Measurements from ENCODE around the gene AMZ1. TPM values are rescaled to one million over a fixed set of nuclear protein-coding genes. Genes with fewer than 3 reads are reported as not detected.
"Not testable (repeated sequence)": the region's sequence is repeated elsewhere in the genome, so short reads cannot be mapped to it uniquely, and the experiment has no call there.

AMZ1 gene
- total and polyA plus RNA-seq, 8 donors = under 0.01 to 1.4 (median 0.45) TPM; not detected in 5

GRCh38 chr7:2720024-2720423, 32.0 kb downstream of the AMZ1 start:
- Histone ChIP-seq H3K27ac (no peak overlapping the region), H3K27me3 (no peaks in the 10 kb centered on the region), H3K9me3 (no peaks in the 10 kb centered on the region), H3K4me3 (no peak overlapping the region), H3K36me3 (peaks cover 0 to 55% (median 40%) of the 10 kb centered on the region in 4 donors), H3K4me1 (peaks cover 18 to 30% (median 24%) of the 10 kb centered on the region in 4 donors)
- no peak for DNase-seq
- intact Hi-C loops (cut with DNase I; ENCODE audit: low total_unique reads) = no loop called here
- TF ChIP-seq POLR2AphosphoS5 (IDR thresholded peaks at IDR 0.05) (no peak), POLR2A (IDR thresholded peaks at IDR 0.05) (no peak), CTCF (IDR thresholded peaks at IDR 0.05) (no peak), EP300 (IDR thresholded peaks at IDR 0.05) (no peak)
- WGBS, 5 donors = 90 to 94% (median 92%) methylated on average over 16 of the region's 16 CpGs

- TF ChIP-seq POLR2A (IDR thresholded peaks at IDR 0.05) (no peak), CTCF (IDR thresholded peaks at IDR 0.05) (no peak), EP300 (IDR thresholded peaks at IDR 0.05) (no peak), POLR2AphosphoS5 (IDR thresholded peaks at IDR 0.05) (no peak)
- intact Hi-C loops (cut with DNase I; ENCODE audit: low total_unique reads) = no loop called here
- no peak for DNase-seq
- H3K27ac ChIP-seq = no peak overlapping the region
- H3K36me3 ChIP-seq = peaks cover 4 to 72% (median 58%) of the 10 kb centered on the region in 4 donors
- H3K4me1 ChIP-seq = peaks cover 12 to 16% (median 15%) of the 10 kb centered on the region in 4 donors
- no peak overlapping the region for H3K4me3 ChIP-seq
- 95 to 97% (median 97%) methylated on average over 19 of the region's 19 CpGs for WGBS, 5 donors
- H3K9me3 ChIP-seq = no peaks in the 10 kb centered on the region
- H3K27me3 ChIP-seq = no peaks in the 10 kb centered on the region
Observed at GRCh38 chr7:2721842-2722241, 33.8 kb downstream of the AMZ1 start.

GRCh38 chr7:2722591-2722990, 34.6 kb downstream of the AMZ1 start:
- intact Hi-C loops (cut with DNase I; ENCODE audit: low total_unique reads) = no loop called here
- TF ChIP-seq CTCF (IDR thresholded peaks at IDR 0.05) (no peak), POLR2A (IDR thresholded peaks at IDR 0.05) (no peak), POLR2AphosphoS5 (IDR thresholded peaks at IDR 0.05) (no peak), EP300 (IDR thresholded peaks at IDR 0.05) (no peak)
- H3K36me3 ChIP-seq = peaks cover 5 to 78% (median 60%) of the 10 kb centered on the region in 4 donors
- no peaks in the 10 kb centered on the region for H3K27me3 ChIP-seq
- no peaks in the 10 kb centered on the region for H3K9me3 ChIP-seq
- no peak for DNase-seq
- no peak overlapping the region for H3K27ac ChIP-seq
- no peak overlapping the region for H3K4me3 ChIP-seq
- peaks cover 6 to 10% (median 8%) of the 10 kb centered on the region in 4 donors for H3K4me1 ChIP-seq
- WGBS, 5 donors = 92 to 97% (median 94%) methylated on average over 4 of the region's 4 CpGs

- Histone ChIP-seq H3K4me3 (no peak overlapping the region), H3K27ac (no peak overlapping the region), H3K27me3 (no peaks in the 10 kb centered on the region), H3K9me3 (no peaks in the 10 kb centered on the region), H3K36me3 (peaks cover 5 to 76% (median 60%) of the 10 kb centered on the region in 4 donors), H3K4me1 (peaks cover 0 to 4% (median under 1%) of the 10 kb centered on the region in 4 donors)
- WGBS, 5 donors = 87 to 93% (median 90%) methylated on average over 17 to 23 of the region's 23 CpGs
- DNase-seq = no peak
- intact Hi-C loops (cut with DNase I; ENCODE audit: low total_unique reads) = no loop called here
- TF ChIP-seq POLR2A (IDR thresholded peaks at IDR 0.05) (no peak), CTCF (IDR thresholded peaks at IDR 0.05) (no peak), POLR2AphosphoS5 (IDR thresholded peaks at IDR 0.05) (no peak)
Observed at GRCh38 chr7:2723138-2723850, 35.3 kb downstream of the AMZ1 start.

GRCh38 chr7:2724036-2724435, 36.0 kb downstream of the AMZ1 start:
- H3K9me3 ChIP-seq; H3K27ac ChIP-seq; H3K4me3 ChIP-seq; DNase-seq; H3K27me3 ChIP-seq; H3K4me1 ChIP-seq; intact Hi-C loops (cut with DNase I; ENCODE audit: low total_unique reads): not testable (repeated sequence)
- H3K36me3 ChIP-seq = peaks cover 5 to 73% (median 60%) of the 10 kb centered on the region in 4 donors
- WGBS, 5 donors = 93 to 100% (median 96%) methylated on average over 12 to 15 of the region's 15 CpGs
